ENCODE results near the gene HPSE2. TPM values are rescaled to one million over a fixed set of nuclear protein-coding genes. Genes with fewer than 3 reads are reported as not detected.

The HPSE2 gene
- total RNA-seq, 4 donors from 2014 or later, result 1.1 TPM; not detected in 3

DNA sequence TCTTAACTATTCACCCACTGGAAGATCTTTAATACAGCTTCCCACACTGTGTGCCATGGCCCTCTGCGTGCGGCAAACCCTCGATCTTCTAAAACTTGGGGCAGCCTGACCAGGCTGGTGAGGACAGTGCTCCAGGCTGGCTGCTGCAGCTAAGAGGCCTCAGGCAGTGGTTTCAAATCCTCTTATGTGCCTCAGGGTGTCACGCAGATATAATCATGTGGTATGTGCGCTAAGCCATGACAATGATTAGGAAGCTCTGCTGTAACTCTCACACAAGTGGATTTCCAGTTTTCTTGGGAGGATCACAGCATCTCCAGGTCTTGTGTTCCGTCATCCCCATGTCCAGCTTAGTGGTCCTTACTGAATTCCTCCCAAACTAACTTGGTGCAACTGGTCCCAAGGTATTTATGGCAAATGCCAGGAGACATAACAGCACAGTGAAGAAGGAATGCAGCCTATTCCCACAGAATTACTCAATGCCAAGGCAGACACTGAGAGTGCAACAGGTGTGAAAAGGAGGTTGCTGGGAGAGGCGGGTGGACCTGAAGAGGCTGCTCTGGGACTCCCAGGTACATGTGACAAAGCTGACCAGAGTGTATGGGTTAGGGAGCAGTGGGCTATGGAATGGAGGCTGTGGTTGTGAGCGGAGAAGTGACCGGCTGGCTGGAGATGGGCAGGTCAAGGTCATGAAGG lies 791.2 kb downstream of the HPSE2 start:
- DNase-seq, result no peak
- ATAC-seq, result no peak
- in situ Hi-C loops (cut with MboI; ENCODE audit: low sequenced_read_pairs in 4 of 4), result loop anchor here in 1 of 4 donors (25.0 kb wide), 1 partner anchor 182 kb away; the partner anchor contains the start of gene LOXL4
- no peak overlapping the region for H3K27ac ChIP-seq
- intact Hi-C loops (cut with DNase I; ENCODE audit: low total_unique reads), result no loop called here
- TF ChIP-seq POLR2A (IDR thresholded peaks at IDR 0.05), result no peak
- H3K4me3 ChIP-seq, result no peak overlapping the region
- H3K4me1 ChIP-seq, result peaks cover 3 to 4% of the 10 kb centered on the region in 2 donors
- peaks cover 0 to 20% of the 10 kb centered on the region in 2 donors for H3K36me3 ChIP-seq
- H3K9me3 ChIP-seq, result no peaks in the 10 kb centered on the region
- H3K27me3 ChIP-seq, result no peaks in the 10 kb centered on the region

DNA sequence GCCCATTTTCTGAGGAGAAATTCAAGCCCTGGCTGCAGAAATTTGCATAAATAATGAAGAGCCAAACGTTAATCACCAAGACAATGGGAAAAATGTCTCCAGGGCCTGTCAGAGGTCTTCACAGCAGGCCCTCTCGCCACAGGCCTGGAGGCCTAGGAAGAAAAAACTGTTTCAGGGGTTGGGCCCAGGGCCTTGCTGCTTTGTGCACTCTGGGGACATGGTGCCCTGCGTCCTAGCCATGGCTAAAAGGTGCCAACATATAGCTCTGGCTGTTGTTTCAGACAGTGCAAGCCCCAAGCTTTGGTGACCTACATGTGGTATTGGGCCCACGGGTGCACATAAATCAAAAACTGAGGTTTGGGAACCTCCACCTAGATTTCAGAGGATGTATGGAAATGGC lies 796.9 kb downstream of the HPSE2 start:
- intact Hi-C loops (cut with DNase I; ENCODE audit: low total_unique reads) (no loop called here), in situ Hi-C loops (cut with MboI; ENCODE audit: low sequenced_read_pairs in 4 of 4) (loop anchor here in 1 of 4 donors (25.0 kb wide), 1 partner anchor 176 kb away; the partner anchor contains the start of gene LOXL4)
- TF ChIP-seq, protein P1, sequence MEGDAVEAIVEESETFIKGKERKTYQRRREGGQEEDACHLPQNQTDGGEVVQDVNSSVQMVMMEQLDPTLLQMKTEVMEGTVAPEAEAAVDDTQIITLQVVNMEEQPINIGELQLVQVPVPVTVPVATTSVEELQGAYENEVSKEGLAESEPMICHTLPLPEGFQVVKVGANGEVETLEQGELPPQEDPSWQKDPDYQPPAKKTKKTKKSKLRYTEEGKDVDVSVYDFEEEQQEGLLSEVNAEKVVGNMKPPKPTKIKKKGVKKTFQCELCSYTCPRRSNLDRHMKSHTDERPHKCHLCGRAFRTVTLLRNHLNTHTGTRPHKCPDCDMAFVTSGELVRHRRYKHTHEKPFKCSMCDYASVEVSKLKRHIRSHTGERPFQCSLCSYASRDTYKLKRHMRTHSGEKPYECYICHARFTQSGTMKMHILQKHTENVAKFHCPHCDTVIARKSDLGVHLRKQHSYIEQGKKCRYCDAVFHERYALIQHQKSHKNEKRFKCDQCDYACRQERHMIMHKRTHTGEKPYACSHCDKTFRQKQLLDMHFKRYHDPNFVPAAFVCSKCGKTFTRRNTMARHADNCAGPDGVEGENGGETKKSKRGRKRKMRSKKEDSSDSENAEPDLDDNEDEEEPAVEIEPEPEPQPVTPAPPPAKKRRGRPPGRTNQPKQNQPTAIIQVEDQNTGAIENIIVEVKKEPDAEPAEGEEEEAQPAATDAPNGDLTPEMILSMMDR (IDR thresholded peaks at IDR 0.05 in 4 of 5, conservative IDR thresholded peaks at IDR 0.05 in 1 of 5), result no peak
- no peak for TF ChIP-seq POLR2A (IDR thresholded peaks at IDR 0.05)
- Histone ChIP-seq H3K4me1 (no peaks in the 10 kb centered on the region), H3K4me3 (no peak overlapping the region), H3K9me3 (no peaks in the 10 kb centered on the region), H3K27ac (no peak overlapping the region), H3K36me3 (peaks cover 0 to 41% of the 10 kb centered on the region in 2 donors), H3K27me3 (no peaks in the 10 kb centered on the region)
- no peak for DNase-seq
- no peak for ATAC-seq

DNA sequence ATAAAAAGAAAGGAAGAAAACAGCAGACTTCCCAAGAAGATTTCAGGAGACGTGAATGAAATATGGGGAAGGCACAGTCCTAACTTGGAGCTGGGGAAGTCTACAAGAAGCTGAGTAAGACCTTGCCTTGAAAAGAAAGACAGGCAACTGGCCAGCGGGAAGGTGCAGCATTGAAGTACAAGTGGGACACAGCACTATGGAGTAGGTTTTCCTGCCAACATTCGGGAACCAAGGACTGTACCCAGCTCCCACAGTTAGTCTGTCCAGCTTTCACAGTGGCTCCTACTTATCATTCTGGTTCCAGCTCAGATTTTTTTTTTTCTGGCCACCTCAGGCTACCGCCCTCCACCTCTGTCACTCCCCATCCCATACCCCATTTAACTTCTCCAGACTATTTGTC lies 798.9 kb downstream of the HPSE2 start:
- Histone ChIP-seq H3K4me3 (no peak overlapping the region), H3K36me3 (peaks cover 4 to 49% of the 10 kb centered on the region in 2 donors), H3K27me3 (no peaks in the 10 kb centered on the region), H3K9me3 (no peaks in the 10 kb centered on the region), H3K27ac (no peak overlapping the region), H3K4me1 (no peaks in the 10 kb centered on the region)
- intact Hi-C loops (cut with DNase I; ENCODE audit: low total_unique reads), result no loop called here
- DNase-seq (no peak), ATAC-seq (no peak)
- in situ Hi-C loops (cut with MboI; ENCODE audit: low sequenced_read_pairs in 4 of 4), result loop anchor here in 1 of 4 donors (25.0 kb wide), 1 partner anchor 174 kb away; the partner anchor contains the start of gene LOXL4
- no peak for TF ChIP-seq POLR2A (IDR thresholded peaks at IDR 0.05)
- TF ChIP-seq, protein P1 (IDR thresholded peaks at IDR 0.05 in 4 of 5, conservative IDR thresholded peaks at IDR 0.05 in 1 of 5), result no peak

GRCh38 chr10:98435178-98435577 lies 800.5 kb downstream of the HPSE2 start:
- in situ Hi-C loops (cut with MboI; ENCODE audit: low sequenced_read_pairs in 4 of 4) (loop anchor here in 1 of 4 donors (25.0 kb wide), 1 partner anchor 173 kb away; the partner anchor contains the start of gene LOXL4), intact Hi-C loops (cut with DNase I; ENCODE audit: low total_unique reads) (no loop called here)
- Histone ChIP-seq H3K36me3 (peaks cover 4 to 54% of the 10 kb centered on the region in 2 donors), H3K9me3 (no peaks in the 10 kb centered on the region), H3K4me3 (no peak overlapping the region), H3K27ac (no peak overlapping the region), H3K27me3 (no peaks in the 10 kb centered on the region), H3K4me1 (no peaks in the 10 kb centered on the region)
- no peak for DNase-seq
- ATAC-seq, result no peak
- TF ChIP-seq POLR2A (IDR thresholded peaks at IDR 0.05), result no peak
- TF ChIP-seq, protein P1 (IDR thresholded peaks at IDR 0.05 in 4 of 5, conservative IDR thresholded peaks at IDR 0.05 in 1 of 5), result no peak

DNA sequence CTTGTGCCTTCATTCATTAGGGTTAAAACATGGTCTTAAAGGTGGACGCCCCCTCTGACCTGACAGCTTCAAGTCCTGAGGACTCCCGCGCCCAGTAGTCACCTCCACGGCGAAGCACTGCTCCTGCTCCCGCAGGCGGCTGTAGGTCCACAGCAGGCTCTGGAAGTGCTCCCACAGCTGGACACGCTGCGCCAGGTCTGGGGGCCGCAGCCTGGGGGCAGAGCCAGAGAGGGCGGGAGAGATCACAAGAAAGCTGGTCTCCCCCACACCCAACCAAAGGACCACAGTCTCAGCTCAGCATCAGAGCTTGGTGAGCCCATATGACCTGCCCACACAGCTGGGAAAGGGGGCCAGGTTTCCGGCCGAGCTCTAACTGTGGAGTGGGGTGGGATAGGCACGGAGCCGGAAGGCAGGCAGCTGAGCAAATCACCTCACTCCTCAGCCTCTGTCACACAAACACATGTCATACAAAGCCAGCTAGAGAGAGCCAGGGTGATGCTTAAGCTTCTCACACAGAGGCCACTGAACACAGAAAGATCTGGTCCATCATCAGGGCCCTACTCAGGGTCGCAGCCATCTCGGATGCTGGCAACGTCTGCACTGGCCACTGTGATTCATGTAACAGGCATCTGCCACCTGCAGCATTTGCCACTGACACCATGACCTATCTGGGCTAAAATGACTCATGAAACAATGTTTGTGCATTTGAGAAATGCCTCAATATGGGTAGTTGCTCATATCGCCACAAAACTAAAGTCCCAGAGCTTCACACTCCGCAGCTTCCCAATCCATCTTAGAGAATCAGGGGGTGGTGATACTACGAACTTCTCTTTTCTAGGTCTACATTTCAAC lies 801.5 kb downstream of the HPSE2 start:
- ATAC-seq (no peak), DNase-seq (no peak)
- TF ChIP-seq, protein P1 (IDR thresholded peaks at IDR 0.05 in 4 of 5, conservative IDR thresholded peaks at IDR 0.05 in 1 of 5), result no peak
- TF ChIP-seq POLR2A (IDR thresholded peaks at IDR 0.05), result no peak
- in situ Hi-C loops (cut with MboI; ENCODE audit: low sequenced_read_pairs in 4 of 4), result loop anchor here in 1 of 4 donors (25.0 kb wide), 1 partner anchor 172 kb away; the partner anchor contains the start of gene LOXL4
- no peak overlapping the region for H3K27ac ChIP-seq
- no peaks in the 10 kb centered on the region for H3K4me1 ChIP-seq
- H3K36me3 ChIP-seq, result peaks cover 4 to 52% of the 10 kb centered on the region in 2 donors
- no peak overlapping the region for H3K4me3 ChIP-seq
- intact Hi-C loops (cut with DNase I; ENCODE audit: low total_unique reads), result no loop called here
- H3K27me3 ChIP-seq, result no peaks in the 10 kb centered on the region
- H3K9me3 ChIP-seq, result no peaks in the 10 kb centered on the region

All from gastrocnemius medialis (tissue), 4 donors.